Right atrium auricular region (tissue), 2 donors: Measurements from ENCODE around the gene AFF1. TPM values are rescaled to one million over a fixed set of nuclear protein-coding genes. Genes with fewer than 3 reads are reported as not detected.

Experiments used
- DNase-seq: peaks from one replicate; pipeline ENCODE4 v3.0.0-alpha.2; 2019; ENCODE audit warnings: low spot score
- H3K27ac ChIP-seq, 2 donors: fragments of 200-600 bp; sonication (generic); 1 replicate in 1 of 2; 2 replicates in 1 of 2; pipeline ENCODE4 v1.5.1; 2016 to 2019
- H3K27me3 ChIP-seq, 2 donors: fragments of 200-600 bp; sonication (generic); one replicate each; pipeline versions ENCODE4 v1.5.1 to v1.6.0; 2017 to 2019
- H3K36me3 ChIP-seq: fragments of 200-600 bp; sonication (generic); one replicate; pipeline ENCODE4 v1.5.1; 2016
- H3K4me1 ChIP-seq, 2 donors: fragments of 200-600 bp; sonication (generic); one replicate each; pipeline versions ENCODE4 v1.5.1 to v1.6.0; 2017 to 2019
- H3K4me3 ChIP-seq, 2 donors: fragments of 200-600 bp; sonication (generic); 1 replicate in 1 of 2; 2 replicates in 1 of 2; pipeline ENCODE4 v1.5.1; 2017 to 2019; ENCODE audit warnings: mild to moderate bottlenecking in 1 of 2, moderate library complexity in 1 of 2
- H3K9me3 ChIP-seq, 2 donors: fragments of 200-600 bp; sonication (generic); one replicate each; pipeline ENCODE4 v1.5.1; 2019
- CTCF ChIP-seq, 2 donors: fragments of 200-600 bp; sonication (generic); IDR thresholded peaks; one replicate each; pipeline ENCODE4 v1.5.1; 2019; ENCODE audit warnings: antibody characterized with exemption in 2 of 2
- total RNA-seq, 2 donors: library from RNA; depleted of rRNA; stranded (reverse); fragments of >200 nt; gene quantifications; one replicate each; pipeline ENCODE4 v1.1.0, GENCODE V29; 2016

AFF1 gene
- total RNA-seq, 2 donors from 2014 or later = 59.2 to 73.5 TPM

GRCh38 chr4:87114245-87115062 lies 179.6 kb downstream of the AFF1 start:
- H3K27me3 ChIP-seq = no peaks in the 10 kb centered on the region
- TF ChIP-seq CTCF (IDR thresholded peaks at IDR 0.05) = peak; percentile 20 to 54
- H3K4me1 ChIP-seq = peaks cover 0 to 34% of the 10 kb centered on the region in 2 donors
- peak overlapping the region; percentile 6 to 39 for H3K27ac ChIP-seq
- H3K9me3 ChIP-seq = no peaks in the 10 kb centered on the region
- no peak overlapping the region for H3K4me3 ChIP-seq
- H3K36me3 ChIP-seq = peaks cover 44% of the 10 kb centered on the region
- DNase-seq = no peak

- Histone ChIP-seq H3K4me1 (peaks cover 0 to 51% of the 10 kb centered on the region in 2 donors), H3K27ac (peak overlapping the region in 1 of 2 donors; percentile 88), H3K9me3 (no peaks in the 10 kb centered on the region), H3K36me3 (peaks cover 44% of the 10 kb centered on the region), H3K4me3 (no peak overlapping the region), H3K27me3 (no peaks in the 10 kb centered on the region)
- TF ChIP-seq CTCF (IDR thresholded peaks at IDR 0.05) = no peak
- no peak for DNase-seq
Measured at GRCh38 chr4:87116231-87116630, 181.4 kb downstream of the AFF1 start.

- Histone ChIP-seq H3K4me3 (no peak overlapping the region), H3K4me1 (peaks cover 0 to 60% of the 10 kb centered on the region in 2 donors), H3K36me3 (peaks cover 35% of the 10 kb centered on the region)
Measured at GRCh38 chr4:87117051-87117731, 182.4 kb downstream of the AFF1 start.

GRCh38 chr4:87117732-87118075 lies 182.9 kb downstream of the AFF1 start:
- Histone ChIP-seq H3K27me3 (no peaks in the 10 kb centered on the region), H3K36me3 (peaks cover 30% of the 10 kb centered on the region), H3K27ac (peak overlapping the region; percentile 79 to 88), H3K4me1 (peaks cover 0 to 65% of the 10 kb centered on the region in 2 donors), H3K9me3 (no peaks in the 10 kb centered on the region), H3K4me3 (no peak overlapping the region)
- DNase-seq = no peak
- no peak for TF ChIP-seq CTCF (IDR thresholded peaks at IDR 0.05)

More at GRCh38 chr4:87117051-87117731, 182.4 kb downstream of the AFF1 start:
- Histone ChIP-seq H3K27ac (peak overlapping the region; percentile 79 to 88), H3K27me3 (no peaks in the 10 kb centered on the region), H3K9me3 (no peaks in the 10 kb centered on the region)
- DNase-seq = no peak
- TF ChIP-seq CTCF (IDR thresholded peaks at IDR 0.05) = no peak

- H3K36me3 ChIP-seq = peaks cover 26% of the 10 kb centered on the region
Measured at GRCh38 chr4:87118421-87118820, 183.6 kb downstream of the AFF1 start.

More at GRCh38 chr4:87118421-87118820, 183.6 kb downstream of the AFF1 start:
- H3K4me3 ChIP-seq = no peak overlapping the region
- peak overlapping the region; percentile 79 to 88 for H3K27ac ChIP-seq
- H3K27me3 ChIP-seq = no peaks in the 10 kb centered on the region
- H3K9me3 ChIP-seq = no peaks in the 10 kb centered on the region
- no peak for DNase-seq
- H3K4me1 ChIP-seq = peaks cover 0 to 71% of the 10 kb centered on the region in 2 donors
- no peak for TF ChIP-seq CTCF (IDR thresholded peaks at IDR 0.05)
